IPS DF 6.9 (cell line): ENCODE results near the gene ISYNA1.

Experiments
- DNase-seq: peaks from one replicate; pipeline ENCODE4 v3.0.0-alpha.2; 2013; ENCODE audit warnings: low read depth, low spot score
- H3K27ac ChIP-seq: one replicate; pipeline ENCODE4 v1.5.1; 2013; ENCODE audit warnings: low read length, control low read depth
- H3K27me3 ChIP-seq: 2 replicates; pipeline ENCODE4 v1.6.1; 2013; ENCODE audit warnings: mild to moderate bottlenecking, low read length; ENCODE audit not compliant: control insufficient read depth, insufficient read depth
- H3K36me3 ChIP-seq: 2 replicates; pipeline ENCODE4 v1.6.1; 2013; ENCODE audit warnings: low read length; ENCODE audit not compliant: control insufficient read depth, insufficient read depth
- H3K4me1 ChIP-seq: 2 replicates; pipeline ENCODE4 v1.6.1; 2013; ENCODE audit warnings: low read length; ENCODE audit not compliant: control insufficient read depth, insufficient read depth
- H3K4me3 ChIP-seq: 2 replicates; pipeline ENCODE4 v1.5.1; 2013; ENCODE audit warnings: mild to moderate bottlenecking, low read length
- H3K9me3 ChIP-seq: 2 replicates; pipeline ENCODE4 v1.6.1; 2013; ENCODE audit warnings: low read length, inconsistent platforms; ENCODE audit not compliant: control insufficient read depth, insufficient read depth
- WGBS: extraction: QIAGEN DNeasy Blood & Tissue Kit; methylation state at CpG from one replicate; pipeline ENCODE4 v1.1.7; 2013; ENCODE audit warnings: mixed read lengths, missing lambda C conversion rate; ENCODE audit not compliant: insufficient read length, insufficient coverage; 5-methylcytosine and 5-hydroxymethylcytosine counted together

ISYNA1 gene

DNA sequence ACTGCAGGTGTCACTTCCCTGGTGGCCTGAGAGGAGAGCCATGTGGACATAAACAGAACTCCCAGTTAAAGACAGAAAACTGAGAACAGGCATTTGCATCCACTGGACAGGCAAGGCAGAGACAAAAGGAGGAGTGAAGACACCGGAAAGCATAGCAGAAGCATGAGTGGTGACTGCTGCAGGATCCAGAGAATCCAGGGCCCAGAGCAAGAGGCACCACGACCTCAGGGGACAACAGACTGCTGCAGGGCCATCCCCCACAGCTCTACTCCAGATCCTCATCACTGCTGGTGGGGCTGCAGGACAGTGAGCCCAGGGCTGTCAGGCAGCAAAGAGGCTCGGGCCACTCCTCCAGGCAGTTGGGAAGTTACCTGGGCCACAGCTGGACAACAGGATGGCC lies 14.5 kb upstream of the ISYNA1 start:
- WGBS: no CpG with 5 or more reads among the region's 3 CpGs
- H3K27me3 ChIP-seq: no peaks in the 10 kb centered on the region
- peaks cover 8% of the 10 kb centered on the region; the same call in 1 of the 2 replicates for H3K36me3 ChIP-seq
- H3K27ac ChIP-seq: no peak overlapping the region
- H3K4me3 ChIP-seq: no peak overlapping the region
- H3K4me1 ChIP-seq: no peaks in the 10 kb centered on the region
- DNase-seq: no peak
- no peaks in the 10 kb centered on the region for H3K9me3 ChIP-seq

DNA sequence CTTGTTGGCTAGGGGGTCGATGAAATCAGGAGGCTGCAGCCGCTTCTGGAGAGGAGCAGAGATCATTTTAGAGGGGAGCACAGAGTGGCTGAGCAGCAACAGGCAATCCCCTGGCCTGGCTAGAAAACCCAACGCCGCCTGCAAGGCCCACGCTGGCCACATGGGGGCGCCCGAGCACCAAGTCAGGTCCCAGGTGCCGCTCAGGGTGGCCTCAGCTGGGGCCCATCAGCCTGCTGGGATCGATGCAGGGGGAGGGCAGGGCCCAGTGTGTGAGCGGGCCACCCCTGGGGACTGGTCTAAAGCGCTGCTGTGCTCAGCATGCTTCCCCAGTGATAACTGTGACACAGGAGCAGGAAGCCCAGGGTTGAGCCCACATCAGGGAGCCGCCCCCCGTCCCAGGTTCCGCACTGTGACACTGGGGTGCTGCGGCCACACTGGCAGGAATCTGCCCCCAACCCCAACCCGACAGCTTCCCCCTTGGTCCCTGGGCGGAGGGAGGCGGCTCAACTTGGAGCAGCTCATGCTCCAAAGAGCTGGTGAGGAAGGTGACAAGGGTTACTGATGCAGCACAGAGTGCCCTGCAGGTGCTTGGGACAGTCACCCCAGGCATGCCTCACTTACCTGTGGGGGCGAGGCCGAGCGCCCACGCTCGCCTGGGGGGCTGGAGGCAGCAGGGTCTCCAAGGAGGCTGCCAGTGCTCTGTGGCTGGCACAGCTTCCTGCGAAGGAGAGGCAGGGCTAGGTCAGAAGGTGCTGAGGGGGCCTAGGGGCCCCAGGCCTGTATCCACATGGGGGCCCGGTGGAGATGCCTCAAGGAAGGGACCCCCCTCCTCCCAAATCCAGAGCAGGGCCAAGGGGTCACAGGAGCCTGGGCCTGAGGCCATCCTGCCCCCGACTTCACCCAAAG lies 13.3 kb upstream of the ISYNA1 start:
- DNase-seq: no peak
- Histone ChIP-seq H3K4me1 (no peaks in the 10 kb centered on the region; the same call in 1 of the 2 replicates), H3K9me3 (no peaks in the 10 kb centered on the region), H3K27me3 (no peaks in the 10 kb centered on the region), H3K27ac (no peak overlapping the region), H3K4me3 (no peak overlapping the region), H3K36me3 (peaks cover 13% of the 10 kb centered on the region)
- WGBS: no CpG with 5 or more reads among the region's 26 CpGs

DNA sequence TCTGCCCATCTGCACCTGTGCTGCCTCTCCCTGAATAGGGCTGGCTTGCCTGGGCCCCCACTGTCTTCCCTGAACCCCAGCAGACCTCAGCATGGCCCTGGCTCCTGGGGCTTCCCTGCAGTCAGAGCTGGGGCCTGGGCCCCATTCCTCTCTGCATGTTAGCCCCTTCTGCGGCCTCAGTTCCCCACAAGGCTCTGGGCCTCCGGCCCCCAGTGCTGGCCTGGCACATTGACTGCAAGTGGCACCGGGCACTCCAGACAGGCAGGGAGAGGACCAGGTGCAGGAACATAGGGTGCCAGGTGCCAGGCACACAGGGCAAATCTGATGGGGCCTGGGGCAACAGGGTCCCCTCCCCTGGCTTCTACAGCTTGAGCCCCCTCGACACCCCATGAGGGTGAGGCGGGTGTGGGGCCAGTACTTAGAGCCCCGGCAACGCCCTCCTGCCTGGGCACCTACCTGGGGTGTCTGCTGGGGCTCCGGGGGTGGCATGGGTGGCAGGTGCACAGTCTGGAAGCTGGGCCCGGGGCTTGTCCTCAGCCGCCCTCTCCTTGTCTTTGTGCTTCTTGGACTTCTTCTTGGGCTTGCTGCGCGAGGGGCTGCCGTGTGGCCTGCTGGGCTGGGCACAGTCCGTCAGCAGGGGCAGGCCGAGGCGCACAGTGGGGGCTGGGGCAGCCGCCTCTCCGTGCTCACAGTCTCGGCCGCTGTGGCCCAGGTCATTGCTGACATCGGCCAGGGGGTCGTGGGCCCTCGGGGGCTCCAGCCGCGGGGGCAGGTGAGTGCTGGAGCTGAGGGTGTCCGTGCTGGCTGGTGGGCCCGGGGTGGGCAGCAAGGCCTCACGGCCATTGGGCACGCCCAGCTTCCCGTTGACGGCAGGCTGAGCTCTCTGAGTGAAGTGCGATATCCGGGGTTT lies 12.3 kb upstream of the ISYNA1 start:
- no peaks in the 10 kb centered on the region for H3K27me3 ChIP-seq
- peaks cover 15% of the 10 kb centered on the region for H3K36me3 ChIP-seq
- H3K9me3 ChIP-seq: no peaks in the 10 kb centered on the region
- no peak for DNase-seq
- H3K27ac ChIP-seq: no peak overlapping the region
- H3K4me1 ChIP-seq: no peaks in the 10 kb centered on the region; the same call in 1 of the 2 replicates
- no CpG with 5 or more reads among the region's 33 CpGs for WGBS
- no peak overlapping the region for H3K4me3 ChIP-seq

DNA sequence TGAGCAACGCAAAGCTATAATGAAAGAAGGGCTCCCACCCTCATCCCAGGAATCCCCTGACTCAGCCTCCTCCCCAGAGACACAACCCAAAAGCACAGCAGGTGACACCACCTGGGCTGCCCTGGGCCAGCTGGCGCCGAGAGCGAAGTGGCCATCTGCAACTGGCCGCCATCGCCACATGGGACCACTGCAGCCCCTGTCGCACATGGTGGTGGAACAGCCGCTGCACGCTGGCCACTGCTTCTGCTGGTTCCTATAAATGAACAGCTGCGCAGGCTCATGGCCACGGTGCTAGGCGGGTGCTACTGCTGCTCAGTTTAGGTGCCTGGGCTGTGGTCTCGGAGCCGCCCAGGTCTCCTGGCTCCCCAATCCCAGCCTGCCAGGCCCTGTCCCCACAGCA lies 11.6 kb upstream of the ISYNA1 start:
- no CpG with 5 or more reads among the region's 14 CpGs for WGBS
- peaks cover 20% of the 10 kb centered on the region for H3K36me3 ChIP-seq
- no peak for DNase-seq

DNA sequence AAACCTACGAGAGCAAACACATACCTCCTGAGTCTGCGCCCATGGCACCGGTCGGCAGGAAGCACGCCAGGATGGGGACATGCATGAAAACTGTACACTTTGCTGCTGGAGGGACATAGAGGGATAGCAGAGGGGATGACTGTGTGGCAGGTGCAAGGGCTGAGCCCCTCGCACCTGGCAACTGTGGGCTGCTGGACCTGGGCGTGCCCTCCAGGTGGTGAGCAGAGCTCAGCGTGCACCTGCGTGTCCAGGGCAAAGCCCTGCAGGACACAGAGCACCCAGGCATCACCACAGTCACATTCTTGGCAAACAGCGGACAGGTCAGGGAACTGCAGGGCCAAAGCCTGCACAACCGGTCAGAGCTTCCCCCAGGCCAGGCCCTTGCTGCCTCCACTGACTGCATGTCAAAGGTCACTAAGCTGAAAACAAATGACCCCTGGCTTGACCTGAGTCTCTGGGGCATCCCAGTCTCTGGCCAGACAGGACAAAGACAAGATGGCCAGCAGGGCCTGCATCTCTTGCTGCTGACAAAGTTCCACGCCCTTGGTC lies 9.0 kb upstream of the ISYNA1 start:
- H3K4me1 ChIP-seq: no peaks in the 10 kb centered on the region; the same call in 1 of the 2 replicates
- H3K36me3 ChIP-seq: peaks cover 23% of the 10 kb centered on the region
- no peaks in the 10 kb centered on the region for H3K27me3 ChIP-seq
- no peak overlapping the region for H3K27ac ChIP-seq
- no peaks in the 10 kb centered on the region for H3K9me3 ChIP-seq
- no peak overlapping the region for H3K4me3 ChIP-seq
- WGBS: no CpG with 5 or more reads among the region's 12 CpGs
- DNase-seq: no peak

More for the DNA sequence above, 11.6 kb upstream of the ISYNA1 start:
- H3K9me3 ChIP-seq: no peaks in the 10 kb centered on the region
- H3K27ac ChIP-seq: no peak overlapping the region
- no peaks in the 10 kb centered on the region for H3K27me3 ChIP-seq
- H3K4me3 ChIP-seq: no peak overlapping the region
- H3K4me1 ChIP-seq: no peaks in the 10 kb centered on the region; the same call in 1 of the 2 replicates

DNA sequence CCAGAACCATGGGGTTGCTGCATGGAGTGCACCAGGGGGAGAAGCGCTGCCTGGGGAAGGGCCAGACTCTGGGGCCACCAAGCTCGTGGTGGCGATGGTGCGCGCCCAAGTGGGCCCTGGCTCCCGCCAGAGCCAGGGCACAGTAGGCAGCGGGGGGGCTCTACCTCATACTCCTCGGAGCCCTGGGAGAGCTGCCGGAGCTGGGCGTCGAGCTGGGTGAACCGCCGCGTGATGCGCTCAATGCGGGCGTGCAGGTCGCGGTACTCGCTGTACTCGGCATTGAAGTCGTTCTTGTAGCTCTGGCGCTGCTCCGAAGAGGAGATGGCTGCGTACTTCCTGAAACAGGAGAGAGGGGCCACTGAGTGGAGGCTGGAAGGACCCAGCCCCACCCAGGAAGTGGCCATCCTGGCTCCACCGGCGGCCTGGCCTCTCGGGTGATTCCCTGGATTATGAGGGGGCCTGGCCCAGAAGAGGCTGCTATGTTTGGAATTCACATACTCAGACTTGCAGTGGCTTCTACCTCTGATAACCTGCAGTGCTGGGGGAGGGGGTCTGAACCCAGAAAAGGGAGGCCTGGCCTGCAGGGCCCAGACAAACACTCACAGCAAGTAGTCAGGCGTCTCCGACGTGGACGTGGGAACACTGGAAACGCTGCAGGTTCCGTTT lies 8.3 kb upstream of the ISYNA1 start:
- no peak for DNase-seq
- H3K27ac ChIP-seq: no peak overlapping the region
- no peak overlapping the region for H3K4me3 ChIP-seq
- H3K9me3 ChIP-seq: no peaks in the 10 kb centered on the region
- H3K36me3 ChIP-seq: peaks cover 23% of the 10 kb centered on the region
- H3K4me1 ChIP-seq: no peaks in the 10 kb centered on the region; the same call in 1 of the 2 replicates
- H3K27me3 ChIP-seq: no peaks in the 10 kb centered on the region
- no CpG with 5 or more reads among the region's 34 CpGs for WGBS

DNA sequence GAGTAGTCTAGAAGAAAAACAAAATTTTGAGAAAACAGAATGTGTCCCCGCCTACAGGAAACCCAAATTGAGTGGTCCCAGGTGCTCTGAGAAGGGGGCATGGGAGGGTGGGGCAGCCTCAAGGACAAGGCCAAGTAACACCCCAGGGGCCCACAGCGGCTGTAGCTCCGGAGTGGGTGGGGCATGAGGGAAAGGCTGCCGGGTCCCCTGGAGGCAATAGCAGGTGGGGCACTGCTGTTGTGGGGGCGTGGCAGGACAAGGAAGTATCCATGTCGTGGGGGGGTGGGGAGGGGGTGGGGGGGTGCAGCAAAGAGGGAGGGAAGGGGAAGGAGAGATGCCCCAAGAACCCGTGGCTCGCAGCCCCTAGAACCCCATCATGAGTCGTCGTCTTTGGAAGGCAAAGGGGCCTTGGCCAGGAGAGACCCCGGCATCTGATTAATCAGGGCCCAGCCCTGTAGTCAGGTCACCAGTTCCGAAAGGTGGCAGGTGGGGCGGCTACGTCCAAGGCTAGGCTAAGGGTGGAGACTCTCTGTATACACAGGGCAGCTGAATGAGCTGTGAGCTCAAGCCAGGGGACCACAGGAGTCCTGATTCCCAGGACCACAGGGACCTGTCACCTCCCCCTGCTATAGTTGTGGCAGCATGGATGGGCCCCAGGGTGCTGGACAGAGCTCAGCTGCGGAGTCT lies 7.5 kb upstream of the ISYNA1 start:
- no peaks in the 10 kb centered on the region for H3K9me3 ChIP-seq
- H3K27ac ChIP-seq: no peak overlapping the region
- no peaks in the 10 kb centered on the region; the same call in 1 of the 2 replicates for H3K4me1 ChIP-seq
- H3K36me3 ChIP-seq: peaks cover 21% of the 10 kb centered on the region
- H3K4me3 ChIP-seq: no peak overlapping the region
- H3K27me3 ChIP-seq: no peaks in the 10 kb centered on the region
- no peak for DNase-seq
- no CpG with 5 or more reads among the region's 15 CpGs for WGBS

DNA sequence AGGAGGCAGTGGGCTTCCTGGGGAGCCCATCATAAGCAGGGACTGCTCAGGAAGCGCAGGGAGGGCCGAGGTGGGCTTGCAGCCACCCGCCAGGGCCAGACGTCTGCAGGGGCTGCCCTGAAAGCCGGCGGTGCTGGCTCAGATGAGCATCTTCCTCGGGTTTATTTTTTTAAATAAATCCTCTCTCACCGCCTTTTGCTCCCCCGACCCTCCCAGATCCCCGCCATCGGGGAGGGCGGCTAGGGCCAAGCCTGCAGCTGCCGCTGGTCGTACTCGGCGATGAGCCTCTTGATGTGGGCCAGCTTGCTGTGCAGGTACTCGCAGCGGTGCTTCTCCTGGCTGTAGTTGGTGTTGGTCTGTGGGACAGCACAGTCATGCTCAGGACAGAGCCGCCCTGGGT lies 6.6 kb upstream of the ISYNA1 start:
- Histone ChIP-seq H3K4me1 (no peaks in the 10 kb centered on the region; the same call in 1 of the 2 replicates), H3K27me3 (no peaks in the 10 kb centered on the region), H3K27ac (no peak overlapping the region), H3K9me3 (no peaks in the 10 kb centered on the region), H3K36me3 (peaks cover 15% of the 10 kb centered on the region), H3K4me3 (no peak overlapping the region)
- DNase-seq: no peak
- no CpG with 5 or more reads among the region's 19 CpGs for WGBS

DNA sequence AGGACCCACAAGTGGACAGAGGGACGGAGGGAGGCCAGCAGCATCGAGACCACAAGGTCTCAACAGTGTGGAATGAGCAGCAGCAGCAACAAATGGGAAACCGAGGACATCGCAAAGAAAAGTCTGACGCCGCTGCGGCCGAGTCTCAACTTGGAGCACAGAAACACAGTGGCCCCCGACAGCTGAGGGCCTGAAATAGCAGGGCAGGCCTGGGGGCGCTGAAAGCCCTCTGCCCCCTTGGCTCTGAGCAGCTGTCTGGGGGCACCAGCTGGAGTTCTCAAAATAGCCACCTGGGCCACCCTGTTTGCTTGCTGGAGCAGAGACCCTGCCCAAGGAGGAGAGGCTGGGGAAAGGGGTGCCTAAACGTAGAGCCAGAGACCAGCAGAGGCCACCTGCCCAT lies 5.9 kb upstream of the ISYNA1 start:
- Histone ChIP-seq H3K36me3 (peaks cover 15% of the 10 kb centered on the region), H3K27me3 (no peaks in the 10 kb centered on the region), H3K27ac (no peak overlapping the region), H3K4me1 (peaks cover 4% of the 10 kb centered on the region), H3K9me3 (no peaks in the 10 kb centered on the region), H3K4me3 (no peak overlapping the region)
- no peak for DNase-seq
- no CpG with 5 or more reads among the region's 11 CpGs for WGBS
